Choroid plexus epithelial cell (primary cell): ENCODE measurements around the gene SDSL.

Experiments used
- DNase-seq: peaks from one replicate; pipeline ENCODE4 v3.0.0-alpha.2; 2010; ENCODE audit warnings: low read depth
- H3K4me3 ChIP-seq: 2 replicates; pipeline ENCODE4 v1.5.1; 2011; ENCODE audit warnings: low read depth, mild to moderate bottlenecking, control low read depth, low read length, moderate library complexity
- TF ChIP-seq, protein P1 (sequence below): conservative IDR thresholded peaks from 2 replicates; pipeline ENCODE4 v1.5.1; 2011; ENCODE audit warnings: low read depth, mild to moderate bottlenecking, control low read depth, inconsistent platforms, low read length, moderate library complexity

The SDSL gene

DNA sequence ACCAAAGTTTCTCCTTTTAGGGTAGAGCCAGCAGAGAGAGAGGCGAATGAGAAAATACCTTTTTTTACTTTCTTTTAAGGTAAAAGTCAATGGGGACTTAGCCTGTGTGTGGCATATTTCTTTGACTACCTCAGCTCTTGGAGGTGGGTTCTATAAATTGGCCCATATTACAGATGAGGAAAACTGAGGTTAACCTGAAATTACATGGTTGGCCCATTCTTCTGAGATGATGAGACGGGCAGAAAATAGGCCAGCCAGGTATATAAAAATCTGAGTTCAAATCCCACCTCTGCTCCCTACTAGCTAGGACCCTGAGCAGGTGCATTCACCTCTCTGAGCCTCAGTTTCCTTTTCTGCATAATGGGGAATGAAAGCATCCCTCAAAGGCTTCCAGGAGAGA lies 27.1 kb downstream of the SDSL start:
- TF ChIP-seq, protein P1, sequence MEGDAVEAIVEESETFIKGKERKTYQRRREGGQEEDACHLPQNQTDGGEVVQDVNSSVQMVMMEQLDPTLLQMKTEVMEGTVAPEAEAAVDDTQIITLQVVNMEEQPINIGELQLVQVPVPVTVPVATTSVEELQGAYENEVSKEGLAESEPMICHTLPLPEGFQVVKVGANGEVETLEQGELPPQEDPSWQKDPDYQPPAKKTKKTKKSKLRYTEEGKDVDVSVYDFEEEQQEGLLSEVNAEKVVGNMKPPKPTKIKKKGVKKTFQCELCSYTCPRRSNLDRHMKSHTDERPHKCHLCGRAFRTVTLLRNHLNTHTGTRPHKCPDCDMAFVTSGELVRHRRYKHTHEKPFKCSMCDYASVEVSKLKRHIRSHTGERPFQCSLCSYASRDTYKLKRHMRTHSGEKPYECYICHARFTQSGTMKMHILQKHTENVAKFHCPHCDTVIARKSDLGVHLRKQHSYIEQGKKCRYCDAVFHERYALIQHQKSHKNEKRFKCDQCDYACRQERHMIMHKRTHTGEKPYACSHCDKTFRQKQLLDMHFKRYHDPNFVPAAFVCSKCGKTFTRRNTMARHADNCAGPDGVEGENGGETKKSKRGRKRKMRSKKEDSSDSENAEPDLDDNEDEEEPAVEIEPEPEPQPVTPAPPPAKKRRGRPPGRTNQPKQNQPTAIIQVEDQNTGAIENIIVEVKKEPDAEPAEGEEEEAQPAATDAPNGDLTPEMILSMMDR = no peak
- DNase-seq = no peak
- no peak overlapping the region for H3K4me3 ChIP-seq

DNA sequence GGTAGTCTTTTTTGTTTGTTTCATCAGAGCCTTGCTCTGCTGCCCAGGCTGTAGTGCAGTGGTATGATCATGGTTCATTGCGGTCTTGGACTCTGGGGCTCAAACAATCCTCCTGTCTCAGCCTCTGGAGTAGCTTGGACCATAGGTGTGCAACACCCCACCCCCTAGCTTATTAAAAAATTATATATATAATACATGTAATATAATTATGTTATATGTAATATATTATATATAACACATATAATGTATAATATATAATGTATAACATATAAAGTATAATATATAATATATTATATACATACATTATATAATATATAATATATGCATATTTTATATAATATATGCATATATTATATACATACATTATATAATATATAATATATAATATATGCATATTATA lies 27.7 kb downstream of the SDSL start:
- no peak overlapping the region for H3K4me3 ChIP-seq
- TF ChIP-seq, protein P1 = no peak
- no peak for DNase-seq

DNA sequence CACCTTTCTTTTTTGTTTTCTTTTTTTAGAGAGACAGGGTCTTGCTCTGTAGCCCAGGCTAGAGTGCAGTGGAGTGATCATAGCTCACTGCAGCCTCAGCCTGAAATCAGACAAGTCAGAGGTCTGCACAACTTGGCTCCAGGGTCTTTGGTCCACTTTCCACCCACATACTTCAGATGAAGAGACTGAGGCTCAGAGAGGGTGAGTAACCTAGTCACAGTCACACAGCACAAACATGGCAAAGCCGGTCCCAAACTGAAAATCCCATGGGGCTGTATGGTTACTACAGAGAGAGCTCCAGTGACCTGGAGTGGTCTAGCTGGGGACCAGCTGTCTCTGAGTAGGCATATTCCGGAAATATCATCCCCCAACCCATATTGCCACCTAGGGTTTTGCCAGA lies 30.3 kb downstream of the SDSL start:
- TF ChIP-seq, protein P1 = no peak
- no peak overlapping the region for H3K4me3 ChIP-seq
- DNase-seq = no peak

DNA sequence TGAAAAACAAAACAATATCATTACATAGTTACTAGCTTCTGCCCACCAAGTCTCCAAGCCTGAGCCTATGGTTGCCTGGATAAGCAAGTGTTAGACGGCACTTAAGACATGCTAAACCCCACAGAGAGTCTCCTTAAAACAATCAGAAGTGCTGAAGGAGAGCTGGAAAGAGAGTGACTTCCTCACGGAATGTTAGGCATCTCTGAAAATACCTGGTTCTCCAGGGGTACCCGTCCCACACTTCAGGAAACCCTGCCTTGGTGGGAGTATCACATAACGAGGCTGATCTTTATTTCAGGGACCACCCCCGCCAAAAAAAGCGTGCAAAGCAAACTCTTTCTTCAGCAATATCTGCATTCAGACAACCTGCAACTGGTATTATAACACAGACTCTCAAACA lies 31.1 kb downstream of the SDSL start:
- TF ChIP-seq, protein P1 = no peak
- no peak for DNase-seq
- no peak overlapping the region for H3K4me3 ChIP-seq

DNA sequence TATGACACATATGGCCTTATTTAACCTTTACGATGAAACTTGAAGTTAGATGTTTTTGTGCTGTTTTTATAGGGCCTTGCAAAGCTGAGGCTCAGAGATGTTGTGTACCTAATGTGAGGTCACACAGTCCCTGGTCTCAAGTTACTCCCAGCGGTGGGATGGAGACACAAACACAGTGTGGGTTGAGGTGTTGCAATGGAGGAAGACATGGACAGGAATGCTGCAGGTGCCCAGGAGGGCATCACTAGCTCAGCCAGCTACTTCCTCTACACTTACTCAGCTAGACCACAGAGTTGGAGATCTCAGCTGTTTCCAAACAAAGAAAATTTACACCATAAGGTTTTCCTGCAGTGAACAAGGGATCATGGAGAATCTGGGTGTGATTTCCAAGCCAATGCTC lies 34.0 kb downstream of the SDSL start:
- DNase-seq = no peak
- no peak overlapping the region for H3K4me3 ChIP-seq
- TF ChIP-seq, protein P1 = no peak

DNA sequence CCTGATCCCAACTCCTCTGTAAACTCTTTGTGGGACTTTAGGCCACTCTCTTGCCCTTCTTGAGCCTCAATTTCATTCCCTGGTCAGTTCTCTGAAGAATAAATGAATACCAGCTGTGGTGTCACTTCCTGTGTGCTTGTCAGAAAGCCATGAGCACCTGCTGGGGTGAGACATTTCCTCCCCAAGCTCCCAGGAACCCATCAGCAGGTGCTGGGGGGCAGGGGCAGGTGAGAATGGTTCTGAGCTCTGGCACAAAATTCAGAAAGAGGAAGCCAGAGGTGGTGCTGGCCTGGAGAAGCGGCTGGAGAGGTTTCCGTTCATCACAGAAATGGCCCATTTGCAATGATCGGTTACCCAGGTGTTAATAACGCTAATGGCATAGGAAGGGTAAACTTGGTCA lies 34.6 kb downstream of the SDSL start:
- TF ChIP-seq, protein P1 = no peak
- DNase-seq = no peak
- H3K4me3 ChIP-seq = no peak overlapping the region

DNA sequence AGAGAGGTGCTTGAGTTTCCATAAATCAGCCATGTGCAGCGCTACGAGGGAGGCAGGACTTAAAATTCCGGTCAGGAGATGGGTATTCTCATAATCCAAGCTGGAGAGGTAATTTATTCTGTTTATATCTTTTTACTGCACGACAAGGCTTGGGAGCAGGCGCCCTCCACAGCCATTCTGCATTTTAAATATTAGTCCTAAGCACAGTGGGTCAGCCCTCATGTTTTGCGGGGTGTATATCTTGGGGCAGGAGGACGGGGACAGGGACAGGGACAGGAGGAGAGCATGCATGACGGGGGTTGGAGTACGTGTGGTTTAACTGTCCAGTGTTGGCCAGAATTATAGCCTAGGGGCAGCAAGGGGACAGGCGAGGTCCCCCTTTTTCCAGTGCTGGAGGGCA lies 35.0 kb downstream of the SDSL start:
- DNase-seq = no peak
- H3K4me3 ChIP-seq = no peak overlapping the region
- TF ChIP-seq, protein P1 = no peak
